ENCODE data around the gene GPR12. TPM values are rescaled to one million over a fixed set of nuclear protein-coding genes. Genes with fewer than 3 reads are reported as not detected.

Gene GPR12
- total RNA-seq, 3 donors from 2014 or later: 0.32 to 1.2 (median 0.33) TPM

- Histone ChIP-seq H3K9me3 (no peaks in the 10 kb centered on the region), H3K36me3 (no peaks in the 10 kb centered on the region), H3K27me3 (peaks cover 0 to 3% of the 10 kb centered on the region in 2 donors), H3K4me1 (no peaks in the 10 kb centered on the region), H3K27ac (no peak overlapping the region), H3K4me3 (no peak overlapping the region)
- TF ChIP-seq CTCF (IDR thresholded peaks at IDR 0.05) (no peak), POLR2AphosphoS5 (IDR thresholded peaks at IDR 0.05) (no peak), POLR2A (IDR thresholded peaks at IDR 0.05) (no peak)
- intact Hi-C loops (cut with DNase I; ENCODE audit: low total_unique reads): no loop called here
- no peak for DNase-seq (ENCODE audit: low spot score in 2 of 2)
Measured at GRCh38 chr13:26719356-26719945, 41.1 kb downstream of the GPR12 start.

- peaks cover 0 to 3% of the 10 kb centered on the region in 2 donors for H3K27me3 ChIP-seq
- no peaks in the 10 kb centered on the region for H3K36me3 ChIP-seq
- no peak for DNase-seq (ENCODE audit: low spot score in 2 of 2)
- no peaks in the 10 kb centered on the region for H3K9me3 ChIP-seq
- TF ChIP-seq POLR2A (IDR thresholded peaks at IDR 0.05) (no peak), CTCF (IDR thresholded peaks at IDR 0.05) (no peak), POLR2AphosphoS5 (IDR thresholded peaks at IDR 0.05) (no peak)
- no peak overlapping the region for H3K4me3 ChIP-seq
- no peaks in the 10 kb centered on the region for H3K4me1 ChIP-seq
- intact Hi-C loops (cut with DNase I; ENCODE audit: low total_unique reads): no loop called here
- H3K27ac ChIP-seq: no peak overlapping the region
Measured at GRCh38 chr13:26718872-26719271, 41.7 kb downstream of the GPR12 start.

- H3K27me3 ChIP-seq: peaks cover 0 to 3% of the 10 kb centered on the region in 2 donors
- H3K27ac ChIP-seq: no peak overlapping the region
- H3K4me1 ChIP-seq: no peaks in the 10 kb centered on the region
- intact Hi-C loops (cut with DNase I; ENCODE audit: low total_unique reads): no loop called here
- TF ChIP-seq CTCF (IDR thresholded peaks at IDR 0.05) (no peak), POLR2AphosphoS5 (IDR thresholded peaks at IDR 0.05) (no peak), POLR2A (IDR thresholded peaks at IDR 0.05) (no peak)
- DNase-seq (ENCODE audit: low spot score in 2 of 2): no peak
- H3K9me3 ChIP-seq: peaks cover 0 to 2% of the 10 kb centered on the region in 2 donors
- H3K4me3 ChIP-seq: no peak overlapping the region
- H3K36me3 ChIP-seq: no peaks in the 10 kb centered on the region
Measured at GRCh38 chr13:26718146-26718545, 42.4 kb downstream of the GPR12 start.

GRCh38 chr13:26716984-26717383 lies 43.6 kb downstream of the GPR12 start:
- Histone ChIP-seq H3K9me3 (peaks cover 0 to 11% of the 10 kb centered on the region in 2 donors), H3K27ac (no peak overlapping the region), H3K27me3 (peaks cover 0 to 3% of the 10 kb centered on the region in 2 donors), H3K4me1 (no peaks in the 10 kb centered on the region), H3K4me3 (no peak overlapping the region), H3K36me3 (no peaks in the 10 kb centered on the region)
- TF ChIP-seq CTCF (IDR thresholded peaks at IDR 0.05) (no peak), POLR2A (IDR thresholded peaks at IDR 0.05) (no peak), POLR2AphosphoS5 (IDR thresholded peaks at IDR 0.05) (no peak)
- no peak for DNase-seq (ENCODE audit: low spot score in 2 of 2)
- intact Hi-C loops (cut with DNase I; ENCODE audit: low total_unique reads): no loop called here

GRCh38 chr13:26713341-26713740 lies 47.2 kb downstream of the GPR12 start:
- Histone ChIP-seq H3K36me3 (no peaks in the 10 kb centered on the region), H3K27ac (no peak overlapping the region), H3K9me3 (peaks cover 0 to 11% of the 10 kb centered on the region in 2 donors), H3K27me3 (peaks cover 0 to 3% of the 10 kb centered on the region in 2 donors), H3K4me1 (no peaks in the 10 kb centered on the region), H3K4me3 (no peak overlapping the region)
- TF ChIP-seq CTCF (IDR thresholded peaks at IDR 0.05) (no peak), POLR2AphosphoS5 (IDR thresholded peaks at IDR 0.05) (no peak), POLR2A (IDR thresholded peaks at IDR 0.05) (no peak)
- DNase-seq (ENCODE audit: low spot score in 2 of 2): no peak
- intact Hi-C loops (cut with DNase I; ENCODE audit: low total_unique reads): no loop called here

All from breast epithelium (tissue), 4 donors.